ENCODE data around the gene UBE2D2.

- TF ChIP-seq REST (IDR thresholded peaks at IDR 0.05; ENCODE audit: unreplicated experiment), result no peak
- TF ChIP-seq CTCF (conservative IDR thresholded peaks at IDR 0.05; ENCODE audit: low read depth in 2 of 2), result no peak
- no peak for TF ChIP-seq EZH2phosphoT487 (IDR thresholded peaks at IDR 0.05; ENCODE audit: unreplicated experiment)
- TF ChIP-seq EZH2 (IDR thresholded peaks at IDR 0.05; ENCODE audit: low read depth, unreplicated experiment), result no peak
- no peak for TF ChIP-seq POLR2AphosphoS5 (IDR thresholded peaks at IDR 0.05; ENCODE audit: low read depth)
- TF ChIP-seq ETS1 (IDR thresholded peaks at IDR 0.05), result no peak
- no peak for TF ChIP-seq CREB1 (CRISPR knock-in tag; IDR thresholded peaks at IDR 0.05; ENCODE audit: low read depth)
- no peak for TF ChIP-seq JUNB (IDR thresholded peaks at IDR 0.05; ENCODE audit: unreplicated experiment)
- no peak for TF ChIP-seq NANOG (IDR thresholded peaks at IDR 0.05; ENCODE audit: borderline replicate concordance)
- no peak for TF ChIP-seq STAT1 (IDR thresholded peaks at IDR 0.05; ENCODE audit: unreplicated experiment)
- TF ChIP-seq ZNF114 (CRISPR knock-in tag; IDR thresholded peaks at IDR 0.05), result no peak
- no peak for TF ChIP-seq ZNF331 (CRISPR knock-in tag; IDR thresholded peaks at IDR 0.05; ENCODE audit: low read depth)
Observed at GRCh38 chr5:139642213-139642612, 81.1 kb downstream of the UBE2D2 start.
